Ishikawa (cell line): ENCODE data around the gene GOLT1B.
A peak's percentile ranks its signal among the peaks of the same experiment; 100 is the strongest.

ENCODE experiments used
- CEBPB ChIP-seq: IDR thresholded peaks from 2 replicates; pipeline ENCODE4 v1.6.1; 2012
- CREB1 ChIP-seq: IDR thresholded peaks from 2 replicates; pipeline ENCODE4 v1.6.1; 2012; ENCODE audit warnings: low read depth
- EGR1 ChIP-seq: IDR thresholded peaks from 2 replicates; pipeline ENCODE4 v1.6.1; 2012
- EP300 ChIP-seq: IDR thresholded peaks from 2 replicates; pipeline ENCODE4 v1.6.1; 2012; ENCODE audit warnings: borderline replicate concordance
- FOXM1 ChIP-seq: IDR thresholded peaks from 2 replicates; pipeline ENCODE4 v1.6.1; 2012; ENCODE audit warnings: low read depth, borderline replicate concordance
- NFIC ChIP-seq: IDR thresholded peaks from 2 replicates; pipeline ENCODE4 v1.6.1; 2012
- RAD21 ChIP-seq: IDR thresholded peaks from 2 replicates; pipeline ENCODE4 v1.6.1; 2012; ENCODE audit warnings: low read depth
- TAF1 ChIP-seq: IDR thresholded peaks from 2 replicates; pipeline ENCODE4 v1.6.1; 2012; ENCODE audit warnings: low read depth, mild to moderate bottlenecking
- TCF12 ChIP-seq: IDR thresholded peaks from 2 replicates; pipeline ENCODE4 v1.6.1; 2012; ENCODE audit warnings: low read depth
- TEAD4 ChIP-seq: IDR thresholded peaks from 2 replicates; pipeline ENCODE4 v1.6.1; 2012
- YY1 ChIP-seq: IDR thresholded peaks from 2 replicates; pipeline ENCODE4 v1.6.1; 2012; ENCODE audit warnings: low read depth
- ZBTB7A ChIP-seq: IDR thresholded peaks from 2 replicates; pipeline ENCODE4 v1.6.1; 2012; ENCODE audit warnings: low read depth
- TF ChIP-seq, protein P1 (sequence below): IDR thresholded peaks from 2 replicates; pipeline ENCODE4 v1.6.1; 2012; ENCODE audit warnings: low read depth, mild to moderate bottlenecking
- TF ChIP-seq, protein P2 (sequence below): IDR thresholded peaks from 2 replicates; pipeline ENCODE4 v1.6.1; 2012
- TF ChIP-seq, protein P3 (sequence below): IDR thresholded peaks from 2 replicates; pipeline ENCODE4 v1.6.1; 2012

The GOLT1B gene, protein sequence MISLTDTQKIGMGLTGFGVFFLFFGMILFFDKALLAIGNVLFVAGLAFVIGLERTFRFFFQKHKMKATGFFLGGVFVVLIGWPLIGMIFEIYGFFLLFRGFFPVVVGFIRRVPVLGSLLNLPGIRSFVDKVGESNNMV

DNA sequence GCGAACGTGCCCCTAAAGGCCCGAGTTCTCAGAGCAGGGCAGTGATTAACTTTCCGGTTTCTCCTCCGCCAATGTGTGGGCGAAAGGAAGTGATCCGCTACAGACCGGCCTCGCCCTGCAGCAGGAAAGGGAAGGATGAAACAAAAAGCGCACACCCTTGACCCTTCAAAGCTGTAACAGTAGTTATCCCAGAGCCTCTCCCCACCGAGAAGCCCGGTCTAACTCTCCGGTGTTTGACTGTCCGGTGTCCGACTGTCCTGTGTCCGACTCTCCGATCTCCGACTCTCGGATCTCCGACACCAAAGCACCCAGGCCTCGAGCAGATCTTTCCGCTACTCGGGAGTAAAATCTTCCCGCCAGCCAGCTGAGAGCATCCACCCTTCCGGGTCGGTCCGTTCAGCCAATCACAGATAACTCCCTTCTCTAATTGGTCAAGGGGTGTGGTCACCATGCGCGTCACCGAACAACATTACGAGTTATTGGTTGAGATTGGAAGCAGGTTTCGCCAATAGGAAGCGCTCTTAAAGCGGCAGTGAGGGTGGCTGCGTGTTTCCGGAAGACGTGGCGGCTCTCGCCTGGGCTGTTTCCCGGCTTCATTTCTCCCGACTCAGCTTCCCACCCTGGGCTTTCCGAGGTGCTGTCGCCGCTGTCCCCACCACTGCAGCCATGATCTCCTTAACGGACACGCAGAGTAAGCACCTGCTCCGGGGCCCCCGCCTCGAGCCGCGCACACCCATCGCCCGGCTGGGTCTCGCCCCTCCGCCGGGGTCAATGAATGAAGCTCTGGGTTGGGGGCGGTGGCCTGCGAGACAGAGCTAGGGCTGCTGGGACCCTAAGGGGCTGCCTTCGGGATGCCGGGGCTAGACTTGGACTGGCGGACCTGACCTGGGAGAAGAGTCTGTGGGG lies at the start of gene GOLT1B, which contains the start of gene RECQL:
Gene GOLT1B, plus strand, starts transcription at position 532 of the 906 bp plus-strand sequence. Its CDS starts 135 bp downstream, at position 667.
Gene RECQL, minus strand, starts transcription at position 378 of the 906 bp plus-strand sequence. CDS start 2,065 bp downstream, outside the sequence.
- no peak; the same call in 1 of the 2 replicates for TF ChIP-seq RAD21
- TF ChIP-seq, protein P1, sequence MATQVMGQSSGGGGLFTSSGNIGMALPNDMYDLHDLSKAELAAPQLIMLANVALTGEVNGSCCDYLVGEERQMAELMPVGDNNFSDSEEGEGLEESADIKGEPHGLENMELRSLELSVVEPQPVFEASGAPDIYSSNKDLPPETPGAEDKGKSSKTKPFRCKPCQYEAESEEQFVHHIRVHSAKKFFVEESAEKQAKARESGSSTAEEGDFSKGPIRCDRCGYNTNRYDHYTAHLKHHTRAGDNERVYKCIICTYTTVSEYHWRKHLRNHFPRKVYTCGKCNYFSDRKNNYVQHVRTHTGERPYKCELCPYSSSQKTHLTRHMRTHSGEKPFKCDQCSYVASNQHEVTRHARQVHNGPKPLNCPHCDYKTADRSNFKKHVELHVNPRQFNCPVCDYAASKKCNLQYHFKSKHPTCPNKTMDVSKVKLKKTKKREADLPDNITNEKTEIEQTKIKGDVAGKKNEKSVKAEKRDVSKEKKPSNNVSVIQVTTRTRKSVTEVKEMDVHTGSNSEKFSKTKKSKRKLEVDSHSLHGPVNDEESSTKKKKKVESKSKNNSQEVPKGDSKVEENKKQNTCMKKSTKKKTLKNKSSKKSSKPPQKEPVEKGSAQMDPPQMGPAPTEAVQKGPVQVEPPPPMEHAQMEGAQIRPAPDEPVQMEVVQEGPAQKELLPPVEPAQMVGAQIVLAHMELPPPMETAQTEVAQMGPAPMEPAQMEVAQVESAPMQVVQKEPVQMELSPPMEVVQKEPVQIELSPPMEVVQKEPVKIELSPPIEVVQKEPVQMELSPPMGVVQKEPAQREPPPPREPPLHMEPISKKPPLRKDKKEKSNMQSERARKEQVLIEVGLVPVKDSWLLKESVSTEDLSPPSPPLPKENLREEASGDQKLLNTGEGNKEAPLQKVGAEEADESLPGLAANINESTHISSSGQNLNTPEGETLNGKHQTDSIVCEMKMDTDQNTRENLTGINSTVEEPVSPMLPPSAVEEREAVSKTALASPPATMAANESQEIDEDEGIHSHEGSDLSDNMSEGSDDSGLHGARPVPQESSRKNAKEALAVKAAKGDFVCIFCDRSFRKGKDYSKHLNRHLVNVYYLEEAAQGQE, result no peak
- TF ChIP-seq, protein P2, sequence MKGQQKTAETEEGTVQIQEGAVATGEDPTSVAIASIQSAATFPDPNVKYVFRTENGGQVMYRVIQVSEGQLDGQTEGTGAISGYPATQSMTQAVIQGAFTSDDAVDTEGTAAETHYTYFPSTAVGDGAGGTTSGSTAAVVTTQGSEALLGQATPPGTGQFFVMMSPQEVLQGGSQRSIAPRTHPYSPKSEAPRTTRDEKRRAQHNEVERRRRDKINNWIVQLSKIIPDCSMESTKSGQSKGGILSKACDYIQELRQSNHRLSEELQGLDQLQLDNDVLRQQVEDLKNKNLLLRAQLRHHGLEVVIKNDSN, result 0 out of 2 replicates have a peak, but pooled peaks have one; percentile 27
- TF ChIP-seq YY1, result peak; percentile 61; the same call in 1 of the 2 replicates
- TF ChIP-seq, protein P3, sequence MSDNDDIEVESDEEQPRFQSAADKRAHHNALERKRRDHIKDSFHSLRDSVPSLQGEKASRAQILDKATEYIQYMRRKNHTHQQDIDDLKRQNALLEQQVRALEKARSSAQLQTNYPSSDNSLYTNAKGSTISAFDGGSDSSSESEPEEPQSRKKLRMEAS, result peak; percentile 99
- peak; percentile 92 for TF ChIP-seq TAF1
- TF ChIP-seq TCF12, result peak; percentile 35
- TF ChIP-seq CREB1, result peak; percentile 85
- peak; percentile 80 for TF ChIP-seq EGR1
- TF ChIP-seq CEBPB, result no peak
- TF ChIP-seq ZBTB7A, result peak; percentile 67

DNA sequence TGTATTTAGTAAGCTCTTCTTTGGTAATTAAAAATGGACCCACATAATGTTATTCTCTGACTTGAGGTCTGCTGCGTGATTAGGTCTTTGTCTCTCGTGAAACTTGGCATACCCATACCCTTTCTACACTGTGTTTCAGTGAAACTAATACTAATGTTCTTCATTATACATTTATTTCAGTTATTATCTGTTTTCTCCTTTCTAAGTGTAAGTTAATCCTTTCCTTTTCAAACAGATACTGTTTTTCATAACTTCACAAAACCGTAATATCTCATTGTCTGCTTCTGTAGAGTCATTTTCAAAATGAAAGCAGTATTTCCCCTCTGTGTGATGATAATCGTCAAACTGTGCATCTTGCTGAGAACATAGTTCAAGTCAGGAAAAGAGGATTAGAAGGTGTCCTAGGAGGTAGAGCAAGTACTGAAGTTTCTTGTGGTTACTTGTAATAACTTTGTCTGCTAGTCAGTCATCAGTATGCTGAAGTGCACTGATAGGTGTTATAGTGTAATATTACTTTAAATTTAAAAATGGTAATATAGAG lies 48.2 kb upstream of the GOLT1B start:
- TF ChIP-seq EP300, result no peak
- no peak for TF ChIP-seq YY1
- no peak for TF ChIP-seq FOXM1
- TF ChIP-seq ZBTB7A, result no peak
- TF ChIP-seq TCF12, result no peak
- TF ChIP-seq EGR1, result no peak

DNA sequence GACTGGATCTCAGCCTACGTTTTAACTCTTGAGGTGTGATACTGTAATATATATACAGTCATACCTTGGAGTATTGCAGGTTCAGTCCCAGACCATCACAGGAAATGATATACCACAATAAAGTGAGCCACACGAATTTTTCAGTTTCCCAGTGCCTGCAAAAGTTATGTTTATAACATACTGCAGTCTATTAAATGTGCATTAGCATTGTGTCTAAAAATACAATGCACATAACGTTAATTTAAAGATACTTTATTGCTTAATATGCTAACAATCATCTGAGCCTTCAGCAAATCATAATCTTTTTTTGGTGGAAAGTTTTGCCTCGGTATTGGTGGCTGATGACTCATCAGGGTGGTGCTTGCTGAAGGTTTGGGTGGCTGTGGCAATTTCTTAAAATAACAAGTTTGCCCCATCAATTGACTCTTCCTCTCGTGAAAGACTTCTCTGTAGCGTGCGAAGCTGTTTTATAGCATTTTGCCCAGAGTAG lies 45.3 kb upstream of the GOLT1B start:
- TF ChIP-seq NFIC, result no peak
- TF ChIP-seq TCF12, result no peak
- TF ChIP-seq CREB1, result no peak
- no peak for TF ChIP-seq CEBPB
- no peak for TF ChIP-seq TEAD4
- TF ChIP-seq TAF1, result no peak

DNA sequence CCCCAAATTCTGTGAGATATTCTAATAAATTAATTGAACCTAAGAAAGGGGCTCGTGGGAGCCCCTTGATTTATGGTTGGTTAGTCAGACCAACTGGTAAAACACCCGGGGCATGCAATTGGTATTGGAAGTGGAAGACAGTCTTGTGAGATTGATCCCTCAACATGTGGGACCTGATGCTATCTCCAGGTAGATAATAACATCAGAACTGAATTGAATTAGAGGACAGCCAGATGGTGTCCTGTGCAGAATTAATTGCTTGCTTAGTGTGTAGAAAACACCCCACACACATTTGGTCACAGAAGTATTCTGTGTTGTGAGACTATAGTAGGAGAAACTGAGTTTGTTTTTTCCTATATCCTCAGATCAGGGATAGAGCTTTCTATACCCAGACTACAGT lies 42.1 kb upstream of the GOLT1B start:
- TF ChIP-seq CEBPB, result no peak
- TF ChIP-seq CREB1, result no peak
- TF ChIP-seq TCF12, result no peak
- no peak for TF ChIP-seq NFIC
- TF ChIP-seq RAD21, result no peak

DNA sequence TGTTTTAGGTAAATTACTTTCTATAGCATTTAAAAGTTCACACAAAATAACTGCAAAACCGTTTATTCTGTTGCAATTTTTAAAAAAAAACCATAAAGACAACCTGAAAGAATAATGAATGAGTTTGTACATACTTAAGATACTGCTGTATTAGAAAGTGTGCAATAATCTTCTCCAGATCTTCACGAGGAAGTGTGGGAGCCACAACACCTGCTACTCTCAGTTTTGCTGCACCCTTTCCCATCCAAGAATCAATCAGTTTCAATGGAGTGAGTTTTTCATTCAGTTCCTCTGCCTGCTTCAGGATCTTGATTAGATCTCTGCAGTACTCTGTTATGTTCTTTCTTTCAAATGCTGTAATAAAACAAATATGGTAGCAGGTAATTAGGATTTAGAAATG lies 30.3 kb upstream of the GOLT1B start:
- TF ChIP-seq EGR1 (no peak), ZBTB7A (no peak), CREB1 (no peak), FOXM1 (no peak), EP300 (no peak)
- TF ChIP-seq, protein P1, result no peak

DNA sequence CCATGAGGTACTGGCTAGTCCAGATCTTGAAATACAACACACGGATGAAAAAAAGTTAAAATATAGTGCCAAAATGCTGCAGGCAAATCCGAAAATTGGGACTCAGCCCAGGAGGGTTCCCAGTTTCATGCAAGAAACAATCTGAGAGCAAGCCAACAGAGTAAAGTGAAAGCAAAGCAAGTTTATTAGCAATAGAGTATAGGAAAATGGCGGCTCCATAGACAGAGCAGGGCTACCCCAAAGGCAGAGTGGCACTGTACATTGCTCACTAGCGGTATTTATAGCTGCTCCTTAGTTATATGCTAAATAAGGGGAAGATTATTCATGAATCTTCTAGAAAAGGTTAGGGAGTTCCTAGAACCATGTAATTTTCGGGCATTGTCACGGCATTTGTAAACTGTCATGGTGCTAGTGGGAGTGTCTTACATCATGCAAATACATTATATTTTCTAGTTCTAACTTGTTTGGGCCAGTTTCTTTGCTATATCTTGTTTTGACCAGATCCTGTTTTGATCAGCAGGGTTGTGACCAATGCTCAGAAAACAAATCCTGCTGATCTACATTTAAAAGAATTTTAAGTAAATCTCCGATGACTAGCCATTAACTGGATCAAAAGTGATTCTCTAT lies 29.3 kb upstream of the GOLT1B start:
- no peak for TF ChIP-seq CREB1
- no peak for TF ChIP-seq TAF1
- TF ChIP-seq NFIC, result no peak
- no peak for TF ChIP-seq TCF12
- no peak for TF ChIP-seq YY1
- TF ChIP-seq FOXM1, result no peak
- no peak for TF ChIP-seq EGR1
- TF ChIP-seq, protein P2, result no peak
- TF ChIP-seq, protein P3, result no peak
- no peak for TF ChIP-seq RAD21
- no peak for TF ChIP-seq TEAD4
- TF ChIP-seq, protein P1, result no peak
- no peak for TF ChIP-seq ZBTB7A
- no peak for TF ChIP-seq EP300
- TF ChIP-seq CEBPB, result no peak
